Transverse colon (tissue), 4 donors: Measurements from ENCODE around the gene DSN1. TPM values are rescaled to one million over a fixed set of nuclear protein-coding genes. Genes with fewer than 3 reads are reported as not detected.
A peak's percentile ranks its signal among the peaks of the same experiment; 100 is the strongest.

Source experiments
- DNase-seq: peaks from one replicate; pipeline ENCODE4 v3.0.0-alpha.2; 2019
- H3K27ac ChIP-seq, 4 donors: fragments of 200-600 bp; sonication (generic); 2 replicates each; pipeline ENCODE4 v1.5.1; 2016 to 2018; ENCODE audit warnings: inconsistent platforms in 4 of 4
- H3K27me3 ChIP-seq: fragments of 200-600 bp; sonication (generic); 2 replicates; pipeline ENCODE4 v1.5.1; 2017; ENCODE audit warnings: inconsistent platforms
- H3K36me3 ChIP-seq, 4 donors: fragments of 200-600 bp; sonication (generic); 2 replicates each; pipeline ENCODE4 v1.5.1; 2017 to 2019; ENCODE audit warnings: inconsistent platforms in 4 of 4
- H3K4me1 ChIP-seq, 4 donors: fragments of 200-600 bp; sonication (generic); 2 replicates each; pipeline ENCODE4 v1.5.1; 2017 to 2020; ENCODE audit warnings: inconsistent platforms in 4 of 4
- H3K4me3 ChIP-seq, 4 donors: fragments of 200-600 bp; sonication (generic); 1 replicate in 1 of 4; 2 replicates in 3 of 4; pipeline versions ENCODE4 v1.5.1 to v1.6.1; 2017 to 2019; ENCODE audit warnings: inconsistent platforms in 4 of 4
- H3K9me3 ChIP-seq, 2 donors: fragments of 200-600 bp; sonication (generic); 2 replicates each; pipeline ENCODE4 v1.5.1; 2017 to 2019; ENCODE audit warnings: inconsistent platforms in 2 of 2
- CTCF ChIP-seq, 5 experiments: fragments of 200-600 bp in 3 of 5; fragments of 450-650 bp in 2 of 5; sonication (generic) in 3 of 5; IDR thresholded peaks; 1 replicate in 2 of 5; 2 replicates in 3 of 5; pipeline ENCODE4 v1.5.1; 2016 to 2017; ENCODE audit warnings: antibody characterized with exemption in 5 of 5, inconsistent platforms in 3 of 5, mild to moderate bottlenecking in 2 of 5, moderate library complexity in 1 of 5
- EP300 ChIP-seq: sonication (generic); formaldehyde crosslinking; IDR thresholded peaks from one replicate; pipeline ENCODE4 v1.6.1; 2017; ENCODE audit warnings: antibody characterized with exemption, low read depth
- POLR2A ChIP-seq: fragments of 450-650 bp; IDR thresholded peaks from one replicate; pipeline ENCODE4 v1.6.1; 2016; ENCODE audit warnings: antibody characterized with exemption, mild to moderate bottlenecking, moderate library complexity
- POLR2AphosphoS5 ChIP-seq, 3 donors: sonication (generic); formaldehyde crosslinking; IDR thresholded peaks; one replicate each; pipeline ENCODE4 v1.6.1; 2016; ENCODE audit warnings: antibody characterized with exemption in 3 of 3
- WGBS, 2 donors: methylation state at CpG; one replicate each; pipeline ENCODE4 v1.1.5; 2018; ENCODE audit warnings: low coverage in 1 of 2; 5-methylcytosine and 5-hydroxymethylcytosine counted together
- in situ Hi-C, 4 donors: fragments of 200-750 bp; cut with MboI; loops; one replicate each; pipeline versions ENCODE4 v1.15.0 to v1.15.1; 2017; ENCODE audit warnings: low sequenced_read_pairs in 3 of 4, low pct_ligation_motif_present in 1 of 4, low pct_unique_long_range_greater_than_20kb in 1 of 4
- intact Hi-C: fragments of 100-400 bp; cut with DNase I; formaldehyde crosslinking; loops from one replicate; pipeline ENCODE4 v1.15.1; 2023; ENCODE audit warnings: low total_unique reads
- total RNA-seq, 4 donors: library from RNA; depleted of rRNA; stranded (reverse); fragments of >200 nt; gene quantifications; one replicate each; pipeline ENCODE4 v1.1.0, GENCODE V29; 2016

DSN1 gene
- total RNA-seq, 4 donors from 2014 or later: 0.40 to 9.8 (median 5.1) TPM

GRCh38 chr20:36808317-36809257 lies 35.0 kb upstream of the DSN1 start:
- Histone ChIP-seq H3K4me1 (peaks cover 4 to 20% (median 12%) of the 10 kb centered on the region in 4 donors), H3K36me3 (peaks cover 0 to 23% (median 0%) of the 10 kb centered on the region in 4 donors), H3K27ac (peak overlapping the region; percentile 52 to 68 (median 64)), H3K4me3 (no peak overlapping the region), H3K9me3 (no peaks in the 10 kb centered on the region), H3K27me3 (no peaks in the 10 kb centered on the region)
- peak; percentile 88 for DNase-seq
- 68 to 93% methylated on average over 3 to 19 of the region's 19 CpGs for WGBS, 2 donors
- TF ChIP-seq POLR2AphosphoS5 (IDR thresholded peaks at IDR 0.05) (peak in 1 of 3 donors; percentile 62), CTCF (IDR thresholded peaks at IDR 0.05) (peak; percentile 73 to 81 (median 79)), POLR2A (no peak), EP300 (no peak)
- intact Hi-C loops: loop anchor here (10.0 kb wide), 1 partner anchor 76 kb away; no protein-coding TSS in a partner anchor
- in situ Hi-C loops: no loop called here

GRCh38 chr20:36806049-36806448 lies 32.5 kb upstream of the DSN1 start:
- peaks cover 0 to 33% (median 0%) of the 10 kb centered on the region in 4 donors for H3K36me3 ChIP-seq

GRCh38 chr20:36805396-36805795 lies 31.8 kb upstream of the DSN1 start:
- Histone ChIP-seq H3K36me3 (peaks cover 0 to 33% (median 0%) of the 10 kb centered on the region in 4 donors), H3K4me3 (no peak overlapping the region), H3K9me3 (no peaks in the 10 kb centered on the region), H3K27ac (no peak overlapping the region), H3K4me1 (peaks cover 3 to 10% (median 6%) of the 10 kb centered on the region in 4 donors), H3K27me3 (no peaks in the 10 kb centered on the region)
- 83 to 96% methylated on average over 1 of the region's 1 CpG for WGBS, 2 donors
- intact Hi-C loops (loop anchor here (10.0 kb wide), 1 partner anchor 79 kb away; no protein-coding TSS in a partner anchor), in situ Hi-C loops (no loop called here)
- no peak for TF ChIP-seq EP300
- no peak for TF ChIP-seq POLR2A
- no peak for TF ChIP-seq POLR2AphosphoS5 (IDR thresholded peaks at IDR 0.05)
- TF ChIP-seq CTCF (IDR thresholded peaks at IDR 0.05): no peak
- DNase-seq: no peak

More at GRCh38 chr20:36806049-36806448, 32.5 kb upstream of the DSN1 start:
- Histone ChIP-seq H3K9me3 (no peaks in the 10 kb centered on the region), H3K4me3 (no peak overlapping the region), H3K27me3 (no peaks in the 10 kb centered on the region), H3K4me1 (peaks cover 4 to 13% (median 8%) of the 10 kb centered on the region in 4 donors), H3K27ac (no peak overlapping the region)
- intact Hi-C loops (loop anchor here (10.0 kb wide), 1 partner anchor 79 kb away; no protein-coding TSS in a partner anchor), in situ Hi-C loops (no loop called here)
- DNase-seq: no peak
- WGBS, 2 donors: 88 to 95% methylated on average over 3 to 5 of the region's 5 CpGs
- TF ChIP-seq CTCF (IDR thresholded peaks at IDR 0.05) (no peak), POLR2A (no peak), POLR2AphosphoS5 (IDR thresholded peaks at IDR 0.05) (no peak), EP300 (no peak)

- Histone ChIP-seq H3K27me3 (no peaks in the 10 kb centered on the region), H3K4me1 (peaks cover 3 to 10% (median 6%) of the 10 kb centered on the region in 4 donors), H3K9me3 (no peaks in the 10 kb centered on the region), H3K27ac (no peak overlapping the region), H3K4me3 (no peak overlapping the region), H3K36me3 (peaks cover 0 to 33% (median 0%) of the 10 kb centered on the region in 4 donors)
- no peak for DNase-seq
- TF ChIP-seq EP300 (no peak), POLR2A (no peak), CTCF (IDR thresholded peaks at IDR 0.05) (no peak), POLR2AphosphoS5 (IDR thresholded peaks at IDR 0.05) (no peak)
- intact Hi-C loops (loop anchor here (10.0 kb wide), 1 partner anchor 80 kb away; no protein-coding TSS in a partner anchor), in situ Hi-C loops (no loop called here)
- 89 to 96% methylated on average over 3 to 7 of the region's 7 CpGs for WGBS, 2 donors
Observed at GRCh38 chr20:36804425-36804824, 30.9 kb upstream of the DSN1 start.
